Testis (tissue), 2 donors: ENCODE data around the gene ZFYVE26.

ENCODE experiments used
- POLR2A ChIP-seq: fragments of 450-650 bp; IDR thresholded peaks from one replicate; pipeline ENCODE4 v1.6.1; 2017; ENCODE audit warnings: antibody characterized with exemption, mild to moderate bottlenecking, moderate library complexity
- TF ChIP-seq, protein P1 (sequence below), 3 experiments: fragments of 450-650 bp in 2 of 3; fragments of 200-600 bp in 1 of 3; sonication (generic) in 1 of 3; IDR thresholded peaks; one replicate each; pipeline ENCODE4 v1.5.1; 2016 to 2019; ENCODE audit warnings: antibody characterized with exemption in 3 of 3, mild to moderate bottlenecking in 2 of 3, moderate library complexity in 1 of 3

DNA sequence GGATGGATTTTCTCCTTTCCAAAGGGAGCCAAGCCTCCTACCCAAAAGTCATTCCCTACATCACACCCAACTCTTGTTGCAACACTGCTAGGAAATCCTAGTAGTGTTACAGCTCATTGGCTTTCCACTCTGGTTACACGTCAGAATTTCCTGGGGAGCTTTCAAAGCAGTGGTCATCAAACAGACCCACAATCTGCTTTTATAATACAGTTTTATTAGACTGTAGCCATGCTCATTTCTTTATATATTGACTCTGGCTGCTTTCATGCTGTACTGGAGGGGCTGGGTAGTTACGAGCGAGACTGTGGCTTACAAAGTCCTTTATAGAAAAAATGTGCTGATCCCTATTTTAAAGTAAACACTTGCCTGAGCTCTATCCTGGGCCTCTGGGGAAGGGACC is 34.3 kb downstream of the ZFYVE26 start:
- TF ChIP-seq, protein P1, sequence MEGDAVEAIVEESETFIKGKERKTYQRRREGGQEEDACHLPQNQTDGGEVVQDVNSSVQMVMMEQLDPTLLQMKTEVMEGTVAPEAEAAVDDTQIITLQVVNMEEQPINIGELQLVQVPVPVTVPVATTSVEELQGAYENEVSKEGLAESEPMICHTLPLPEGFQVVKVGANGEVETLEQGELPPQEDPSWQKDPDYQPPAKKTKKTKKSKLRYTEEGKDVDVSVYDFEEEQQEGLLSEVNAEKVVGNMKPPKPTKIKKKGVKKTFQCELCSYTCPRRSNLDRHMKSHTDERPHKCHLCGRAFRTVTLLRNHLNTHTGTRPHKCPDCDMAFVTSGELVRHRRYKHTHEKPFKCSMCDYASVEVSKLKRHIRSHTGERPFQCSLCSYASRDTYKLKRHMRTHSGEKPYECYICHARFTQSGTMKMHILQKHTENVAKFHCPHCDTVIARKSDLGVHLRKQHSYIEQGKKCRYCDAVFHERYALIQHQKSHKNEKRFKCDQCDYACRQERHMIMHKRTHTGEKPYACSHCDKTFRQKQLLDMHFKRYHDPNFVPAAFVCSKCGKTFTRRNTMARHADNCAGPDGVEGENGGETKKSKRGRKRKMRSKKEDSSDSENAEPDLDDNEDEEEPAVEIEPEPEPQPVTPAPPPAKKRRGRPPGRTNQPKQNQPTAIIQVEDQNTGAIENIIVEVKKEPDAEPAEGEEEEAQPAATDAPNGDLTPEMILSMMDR (IDR thresholded peaks at IDR 0.05), result no peak
- TF ChIP-seq POLR2A, result no peak
